ENCODE measurements around the gene KIAA1217. TPM values are rescaled to one million over a fixed set of nuclear protein-coding genes. Genes with fewer than 3 reads are reported as not detected.

The KIAA1217 gene
- total RNA-seq, 1 donor from 2014 or later: 121 TPM

DNA sequence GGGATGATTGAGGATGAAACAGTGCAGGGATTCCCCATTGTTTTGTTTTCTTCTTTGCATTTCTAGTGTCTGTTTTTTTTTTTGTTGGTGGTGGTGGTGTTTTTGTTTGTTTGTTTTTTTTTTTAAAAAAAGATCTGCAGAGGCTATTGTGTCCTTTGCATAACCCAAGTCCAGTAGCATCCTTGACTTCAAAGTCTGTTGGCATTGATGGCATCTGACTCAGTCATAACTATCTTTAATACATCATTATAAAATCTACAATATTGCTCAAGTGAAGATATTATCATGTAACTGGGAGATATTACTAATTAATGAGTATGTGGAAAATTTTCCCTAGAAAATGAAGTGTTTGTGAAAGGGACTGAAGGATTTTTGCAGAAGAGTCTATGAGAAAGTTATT, 70.2 kb downstream of the KIAA1217 start:
- H3K36me3 Mint-ChIP-seq (ENCODE audit: insufficient read depth): peaks cover 38% of the 10 kb centered on the region
- no peak for DNase-seq (ENCODE audit: low spot score, unreplicated experiment)
- H3K4me3 Mint-ChIP-seq (ENCODE audit: low read depth): no peak overlapping the region
- TF ChIP-seq, protein P1, sequence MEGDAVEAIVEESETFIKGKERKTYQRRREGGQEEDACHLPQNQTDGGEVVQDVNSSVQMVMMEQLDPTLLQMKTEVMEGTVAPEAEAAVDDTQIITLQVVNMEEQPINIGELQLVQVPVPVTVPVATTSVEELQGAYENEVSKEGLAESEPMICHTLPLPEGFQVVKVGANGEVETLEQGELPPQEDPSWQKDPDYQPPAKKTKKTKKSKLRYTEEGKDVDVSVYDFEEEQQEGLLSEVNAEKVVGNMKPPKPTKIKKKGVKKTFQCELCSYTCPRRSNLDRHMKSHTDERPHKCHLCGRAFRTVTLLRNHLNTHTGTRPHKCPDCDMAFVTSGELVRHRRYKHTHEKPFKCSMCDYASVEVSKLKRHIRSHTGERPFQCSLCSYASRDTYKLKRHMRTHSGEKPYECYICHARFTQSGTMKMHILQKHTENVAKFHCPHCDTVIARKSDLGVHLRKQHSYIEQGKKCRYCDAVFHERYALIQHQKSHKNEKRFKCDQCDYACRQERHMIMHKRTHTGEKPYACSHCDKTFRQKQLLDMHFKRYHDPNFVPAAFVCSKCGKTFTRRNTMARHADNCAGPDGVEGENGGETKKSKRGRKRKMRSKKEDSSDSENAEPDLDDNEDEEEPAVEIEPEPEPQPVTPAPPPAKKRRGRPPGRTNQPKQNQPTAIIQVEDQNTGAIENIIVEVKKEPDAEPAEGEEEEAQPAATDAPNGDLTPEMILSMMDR (IDR thresholded peaks at IDR 0.05; ENCODE audit: unreplicated experiment): no peak
- no peak overlapping the region for H3K27ac Mint-ChIP-seq
- H3K27me3 Mint-ChIP-seq: no peaks in the 10 kb centered on the region
- peaks cover 16% of the 10 kb centered on the region for H3K4me1 Mint-ChIP-seq (ENCODE audit: low read depth)
- peaks cover 5% of the 10 kb centered on the region for H3K9me3 Mint-ChIP-seq (ENCODE audit: low read depth)

DNA sequence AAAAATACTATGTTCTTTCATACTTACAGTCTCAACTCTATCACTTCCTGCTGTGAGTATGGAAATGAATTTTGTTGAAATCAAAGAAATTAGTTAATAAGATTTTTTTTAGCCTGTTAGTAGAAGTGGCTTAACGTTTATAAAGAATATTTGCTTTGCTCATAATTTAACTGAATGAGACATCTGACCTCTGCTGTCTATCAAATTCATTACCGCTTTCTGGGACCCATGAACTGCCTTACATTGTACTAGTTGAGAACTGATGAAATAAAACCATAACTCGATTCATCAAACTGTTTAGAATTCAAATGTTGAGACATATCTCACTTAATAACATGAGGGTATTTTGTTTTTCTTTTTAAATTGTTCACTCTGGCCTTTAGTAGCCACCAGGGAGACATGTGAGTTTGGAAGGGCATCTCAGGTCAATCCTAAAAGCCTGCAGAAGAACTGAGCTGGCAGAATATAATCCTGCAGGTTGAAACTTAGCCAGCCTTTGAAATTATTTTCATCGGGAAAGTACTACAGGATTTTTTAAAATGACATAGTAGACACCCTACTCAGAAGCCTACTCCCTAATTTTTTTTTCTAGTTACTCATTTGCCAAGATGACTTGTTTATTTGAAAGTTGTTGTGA, 78.7 kb downstream of the KIAA1217 start:
- peaks cover 47% of the 10 kb centered on the region for H3K36me3 Mint-ChIP-seq (ENCODE audit: insufficient read depth)
- TF ChIP-seq, protein P1 (IDR thresholded peaks at IDR 0.05; ENCODE audit: unreplicated experiment): no peak
- H3K27me3 Mint-ChIP-seq: no peaks in the 10 kb centered on the region
- no peak for DNase-seq (ENCODE audit: low spot score, unreplicated experiment)
- no peak overlapping the region for H3K27ac Mint-ChIP-seq
- H3K4me1 Mint-ChIP-seq (ENCODE audit: low read depth): peaks cover 3% of the 10 kb centered on the region
- H3K4me3 Mint-ChIP-seq (ENCODE audit: low read depth): no peak overlapping the region
- H3K9me3 Mint-ChIP-seq (ENCODE audit: low read depth): peaks cover 15% of the 10 kb centered on the region

- no peak overlapping the region for H3K27ac Mint-ChIP-seq
- H3K36me3 Mint-ChIP-seq (ENCODE audit: insufficient read depth): peaks cover 49% of the 10 kb centered on the region
Measured at GRCh38 chr10:24288581-24288980, 79.6 kb downstream of the KIAA1217 start.

DNA sequence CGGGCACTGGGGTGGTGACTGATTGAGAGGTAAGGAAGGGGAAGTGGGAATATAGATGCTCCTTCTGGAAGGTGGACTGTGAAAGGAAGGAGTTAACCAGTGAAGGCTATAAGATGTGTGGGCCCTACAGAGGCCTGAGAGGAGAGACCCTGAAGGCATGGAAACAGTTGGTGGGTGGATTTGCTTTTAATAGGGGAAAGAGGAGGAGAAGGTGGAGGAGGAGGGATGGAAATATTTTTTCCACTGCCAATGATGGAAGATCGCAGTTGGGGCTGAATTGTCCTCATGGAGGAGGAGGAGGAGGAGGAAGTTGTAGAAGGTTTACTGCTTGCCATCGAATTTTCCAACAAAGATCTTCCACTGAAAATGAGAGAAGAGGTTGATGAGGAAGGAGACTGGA, 80.3 kb downstream of the KIAA1217 start:
- TF ChIP-seq, protein P1 (IDR thresholded peaks at IDR 0.05; ENCODE audit: unreplicated experiment): no peak
- no peak for DNase-seq (ENCODE audit: low spot score, unreplicated experiment)
- Mint-ChIP-seq H3K4me1 (ENCODE audit: low read depth) (peaks cover 4% of the 10 kb centered on the region), H3K4me3 (ENCODE audit: low read depth) (no peak overlapping the region), H3K27me3 (no peaks in the 10 kb centered on the region), H3K27ac (peak overlapping the region; percentile 83), H3K36me3 (ENCODE audit: insufficient read depth) (peaks cover 50% of the 10 kb centered on the region), H3K9me3 (ENCODE audit: low read depth) (peaks cover 15% of the 10 kb centered on the region)

More at GRCh38 chr10:24288581-24288980, 79.6 kb downstream of the KIAA1217 start:
- no peak overlapping the region for H3K4me3 Mint-ChIP-seq (ENCODE audit: low read depth)
- peaks cover 3% of the 10 kb centered on the region for H3K4me1 Mint-ChIP-seq (ENCODE audit: low read depth)
- TF ChIP-seq, protein P1 (IDR thresholded peaks at IDR 0.05; ENCODE audit: unreplicated experiment): no peak
- no peaks in the 10 kb centered on the region for H3K27me3 Mint-ChIP-seq
- DNase-seq (ENCODE audit: low spot score, unreplicated experiment): no peak
- H3K9me3 Mint-ChIP-seq (ENCODE audit: low read depth): peaks cover 15% of the 10 kb centered on the region

DNA sequence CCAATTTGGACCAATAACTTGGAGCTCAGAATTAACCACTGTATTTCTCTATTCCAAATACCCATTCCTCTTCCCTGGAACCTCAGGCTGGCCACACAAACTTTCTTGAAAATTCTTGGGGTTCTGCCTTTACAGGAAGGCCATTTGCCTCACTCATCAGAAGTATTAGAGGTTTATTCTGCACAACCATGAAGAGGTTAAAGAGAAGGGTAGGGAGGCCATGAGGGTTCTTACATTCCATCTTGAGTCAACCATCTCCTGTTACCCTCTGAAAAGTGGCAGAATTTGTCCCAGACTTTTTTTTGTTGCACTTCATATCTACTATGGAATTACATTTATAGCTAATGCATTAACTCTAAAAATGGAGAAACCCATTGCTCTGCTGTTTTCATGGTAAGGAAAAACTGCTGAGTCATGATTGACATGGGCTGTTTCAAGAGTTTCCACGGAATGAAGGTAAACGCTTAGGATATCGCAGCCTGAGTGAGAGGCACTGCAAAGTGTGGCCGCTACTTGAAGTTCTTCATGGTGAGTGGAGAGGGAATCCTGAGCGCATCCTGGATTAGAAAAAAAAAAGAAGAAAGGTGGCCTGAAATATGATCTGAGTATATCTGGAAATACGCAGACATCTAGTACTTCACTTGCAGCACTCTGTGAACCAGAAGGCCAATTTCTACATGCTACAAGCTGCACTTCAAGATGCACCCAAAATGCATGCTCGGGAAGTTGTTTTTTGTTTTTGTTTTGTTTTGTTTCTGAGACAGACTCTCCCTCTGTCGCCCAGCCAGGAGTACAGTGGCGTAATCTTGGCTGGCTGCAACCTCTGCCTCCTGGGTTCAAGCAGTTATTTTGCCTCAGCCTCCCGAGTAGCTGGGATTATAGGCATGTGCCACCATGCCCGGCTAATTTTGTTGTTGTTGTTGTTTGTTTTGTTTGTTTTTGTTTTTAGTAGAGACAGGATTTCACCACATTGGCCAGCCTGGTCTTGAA, 83.7 kb downstream of the KIAA1217 start:
- peak overlapping the region; percentile 88 for H3K27ac Mint-ChIP-seq
- no peak for DNase-seq (ENCODE audit: low spot score, unreplicated experiment)
- no peak overlapping the region for H3K4me3 Mint-ChIP-seq (ENCODE audit: low read depth)
- peaks cover 6% of the 10 kb centered on the region for H3K4me1 Mint-ChIP-seq (ENCODE audit: low read depth)
- peaks cover 6% of the 10 kb centered on the region for H3K9me3 Mint-ChIP-seq (ENCODE audit: low read depth)
- TF ChIP-seq, protein P1 (IDR thresholded peaks at IDR 0.05; ENCODE audit: unreplicated experiment): no peak
- peaks cover 43% of the 10 kb centered on the region for H3K36me3 Mint-ChIP-seq (ENCODE audit: insufficient read depth)
- H3K27me3 Mint-ChIP-seq: no peaks in the 10 kb centered on the region

All from progenitor cell of endocrine pancreas (in vitro differentiated cells).